ENCODE results near the gene MTA3.
"Not testable (repeated sequence)": the region's sequence is repeated elsewhere in the genome, so short reads cannot be mapped to it uniquely, and the experiment has no call there.

The MTA3 gene

GRCh38 chr2:42614838-42615237 lies 46.4 kb downstream of the MTA3 start:
- Histone ChIP-seq H3K4me3 (ENCODE audit: low read depth in 1 of 2, low read length in 1 of 2) (no peak overlapping the region), H3K9me3 (no peaks in the 10 kb centered on the region), H3K36me3 (no peaks in the 10 kb centered on the region), H3K27ac (no peak overlapping the region), H3K27me3 (no peaks in the 10 kb centered on the region), H3K4me1 (ENCODE audit: control insufficient read depth in 1 of 2, insufficient read depth in 1 of 2, low read depth in 1 of 2, low read length in 1 of 2) (no peaks in the 10 kb centered on the region)
- TF ChIP-seq, protein P1, sequence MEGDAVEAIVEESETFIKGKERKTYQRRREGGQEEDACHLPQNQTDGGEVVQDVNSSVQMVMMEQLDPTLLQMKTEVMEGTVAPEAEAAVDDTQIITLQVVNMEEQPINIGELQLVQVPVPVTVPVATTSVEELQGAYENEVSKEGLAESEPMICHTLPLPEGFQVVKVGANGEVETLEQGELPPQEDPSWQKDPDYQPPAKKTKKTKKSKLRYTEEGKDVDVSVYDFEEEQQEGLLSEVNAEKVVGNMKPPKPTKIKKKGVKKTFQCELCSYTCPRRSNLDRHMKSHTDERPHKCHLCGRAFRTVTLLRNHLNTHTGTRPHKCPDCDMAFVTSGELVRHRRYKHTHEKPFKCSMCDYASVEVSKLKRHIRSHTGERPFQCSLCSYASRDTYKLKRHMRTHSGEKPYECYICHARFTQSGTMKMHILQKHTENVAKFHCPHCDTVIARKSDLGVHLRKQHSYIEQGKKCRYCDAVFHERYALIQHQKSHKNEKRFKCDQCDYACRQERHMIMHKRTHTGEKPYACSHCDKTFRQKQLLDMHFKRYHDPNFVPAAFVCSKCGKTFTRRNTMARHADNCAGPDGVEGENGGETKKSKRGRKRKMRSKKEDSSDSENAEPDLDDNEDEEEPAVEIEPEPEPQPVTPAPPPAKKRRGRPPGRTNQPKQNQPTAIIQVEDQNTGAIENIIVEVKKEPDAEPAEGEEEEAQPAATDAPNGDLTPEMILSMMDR (IDR thresholded peaks at IDR 0.05): no peak

DNA sequence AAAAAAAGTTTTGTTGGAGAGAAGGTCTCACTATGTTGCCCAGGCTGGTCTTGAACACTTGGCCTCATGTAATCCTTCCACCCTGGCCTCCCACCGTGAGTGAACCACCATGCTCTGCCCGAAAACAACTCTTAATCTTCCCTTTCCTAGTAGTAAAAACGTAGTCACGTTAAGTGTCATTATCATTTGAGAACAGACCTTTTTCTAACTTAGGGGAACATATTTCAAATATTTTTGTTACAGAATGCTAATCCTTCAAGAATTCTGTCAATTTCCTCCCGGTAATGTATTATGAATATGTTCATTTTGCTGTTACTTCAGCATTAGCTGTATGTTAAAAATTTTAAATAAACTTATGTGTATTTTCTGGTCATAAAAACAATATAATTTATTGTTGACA lies 49.7 kb downstream of the MTA3 start:
- Histone ChIP-seq H3K36me3 (no peaks in the 10 kb centered on the region), H3K27me3 (no peaks in the 10 kb centered on the region), H3K27ac (no peak overlapping the region), H3K4me1 (ENCODE audit: control insufficient read depth in 1 of 2, insufficient read depth in 1 of 2, low read depth in 1 of 2, low read length in 1 of 2) (no peaks in the 10 kb centered on the region), H3K4me3 (ENCODE audit: low read depth in 1 of 2, low read length in 1 of 2) (no peak overlapping the region), H3K9me3 (no peaks in the 10 kb centered on the region)
- TF ChIP-seq, protein P1 (IDR thresholded peaks at IDR 0.05): no peak

DNA sequence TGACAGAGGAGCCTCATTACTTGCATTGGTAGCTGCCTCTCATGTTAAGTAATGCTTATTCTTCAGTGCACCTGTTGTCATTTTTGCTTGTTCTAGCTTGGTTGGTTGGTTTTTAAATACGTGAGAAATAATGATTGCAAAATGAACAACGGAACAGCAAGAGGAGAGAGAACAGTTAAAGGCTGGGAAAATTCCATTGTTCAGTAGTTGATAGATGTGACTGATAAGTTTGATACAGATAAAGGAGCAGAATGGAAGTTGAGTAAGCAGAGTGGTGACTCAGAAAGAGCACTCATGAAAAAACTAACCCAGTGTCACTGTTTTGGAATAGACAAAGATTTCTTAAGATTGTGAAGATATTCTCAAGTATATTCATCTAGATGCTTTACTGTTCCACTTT lies 50.5 kb downstream of the MTA3 start:
- TF ChIP-seq, protein P1 (IDR thresholded peaks at IDR 0.05): no peak
- Histone ChIP-seq H3K4me3 (ENCODE audit: low read depth in 1 of 2, low read length in 1 of 2) (no peak overlapping the region), H3K27me3 (no peaks in the 10 kb centered on the region), H3K9me3 (no peaks in the 10 kb centered on the region), H3K27ac (no peak overlapping the region), H3K4me1 (ENCODE audit: control insufficient read depth in 1 of 2, insufficient read depth in 1 of 2, low read depth in 1 of 2, low read length in 1 of 2) (no peaks in the 10 kb centered on the region), H3K36me3 (no peaks in the 10 kb centered on the region)

DNA sequence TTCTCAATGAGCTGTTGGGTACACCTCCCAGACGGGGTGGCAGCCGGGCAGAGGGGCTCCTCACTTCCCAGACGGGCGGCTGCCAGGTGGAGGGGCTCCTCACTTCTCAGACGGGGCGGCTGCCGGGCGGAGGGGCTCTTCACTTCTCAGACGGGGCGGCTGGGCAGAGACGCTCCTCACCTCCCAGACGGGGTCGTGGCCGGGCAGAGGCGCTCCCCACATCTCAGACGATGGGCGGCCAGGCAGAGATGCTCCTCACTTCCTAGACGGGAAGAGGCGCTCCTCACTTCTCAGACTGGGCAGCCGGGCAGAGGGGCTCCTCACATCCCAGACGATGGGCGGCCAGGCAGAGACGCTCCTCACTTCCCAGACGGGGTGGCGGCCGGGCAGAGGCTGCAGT lies 53.2 kb downstream of the MTA3 start:
- H3K4me1 ChIP-seq (ENCODE audit: control insufficient read depth in 1 of 2, insufficient read depth in 1 of 2, low read depth in 1 of 2, low read length in 1 of 2); H3K4me3 ChIP-seq (ENCODE audit: low read depth in 1 of 2, low read length in 1 of 2); H3K36me3 ChIP-seq; H3K27ac ChIP-seq; H3K9me3 ChIP-seq; H3K27me3 ChIP-seq: not testable (repeated sequence)

DNA sequence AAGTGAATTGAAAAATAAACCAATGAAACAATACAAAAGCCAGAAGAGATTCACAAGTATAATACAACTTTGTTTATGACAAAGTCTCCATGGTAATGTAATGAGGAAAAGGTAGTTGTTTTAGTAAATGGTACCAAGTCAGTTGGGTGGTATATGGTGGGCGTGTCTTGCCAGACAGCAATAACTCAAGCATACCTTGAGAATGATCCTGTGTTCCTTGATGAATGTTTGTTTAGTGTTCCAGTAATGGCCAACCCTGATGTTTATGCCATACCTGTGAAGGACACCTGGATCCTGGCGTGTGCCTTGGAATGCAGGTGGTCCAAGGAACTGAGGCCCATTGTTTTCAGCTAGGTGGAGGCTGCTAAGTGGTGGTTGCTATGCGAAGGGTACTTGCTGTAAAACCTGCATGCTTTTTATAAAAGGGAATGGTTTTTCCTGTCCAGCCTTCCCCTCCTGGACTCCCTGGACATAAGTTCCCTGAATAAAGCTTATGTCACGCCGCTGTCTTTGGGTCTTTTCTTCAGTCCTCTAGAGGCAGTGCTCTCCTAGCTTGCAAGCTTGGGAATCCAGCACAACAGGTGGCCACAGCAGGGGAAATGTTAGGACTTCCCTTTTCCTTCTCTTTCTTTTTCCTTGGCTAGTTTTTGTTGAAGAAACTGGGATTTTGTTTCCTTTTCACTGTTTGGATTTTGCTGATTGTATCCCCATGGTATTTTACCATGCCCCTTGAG lies 54.7 kb downstream of the MTA3 start:
- H3K4me1 ChIP-seq (ENCODE audit: control insufficient read depth in 1 of 2, insufficient read depth in 1 of 2, low read depth in 1 of 2, low read length in 1 of 2): no peaks in the 10 kb centered on the region
- no peaks in the 10 kb centered on the region for H3K9me3 ChIP-seq
- no peaks in the 10 kb centered on the region for H3K27me3 ChIP-seq
- TF ChIP-seq, protein P1 (IDR thresholded peaks at IDR 0.05): no peak
- no peak overlapping the region for H3K4me3 ChIP-seq (ENCODE audit: low read depth in 1 of 2, low read length in 1 of 2)
- H3K27ac ChIP-seq: no peak overlapping the region
- no peaks in the 10 kb centered on the region for H3K36me3 ChIP-seq

DNA sequence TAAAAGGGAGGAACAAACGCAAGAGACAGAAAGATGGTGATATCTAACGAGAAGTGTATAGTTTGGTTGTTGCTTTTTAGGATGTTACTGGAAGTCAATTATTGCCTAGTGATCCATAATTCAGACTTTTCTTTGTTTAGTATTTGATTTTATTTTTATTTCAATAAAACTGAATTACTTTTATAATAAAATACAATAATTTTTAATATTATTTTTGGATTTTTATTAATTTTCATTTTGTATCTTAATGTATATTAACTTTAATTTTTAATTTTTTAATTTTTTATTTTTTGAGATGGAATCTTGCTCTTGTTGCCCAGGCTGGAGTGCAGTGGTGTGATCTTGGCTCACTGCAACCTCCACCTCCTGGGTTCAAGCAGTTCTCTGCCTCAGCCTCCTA lies 55.6 kb downstream of the MTA3 start:
- no peak overlapping the region for H3K27ac ChIP-seq
- H3K4me1 ChIP-seq (ENCODE audit: control insufficient read depth in 1 of 2, insufficient read depth in 1 of 2, low read depth in 1 of 2, low read length in 1 of 2): no peaks in the 10 kb centered on the region

GRCh38 chr2:42628024-42628423 lies 59.6 kb downstream of the MTA3 start:
- not testable (repeated sequence) for H3K27ac ChIP-seq; H3K4me1 ChIP-seq (ENCODE audit: control insufficient read depth in 1 of 2, insufficient read depth in 1 of 2, low read depth in 1 of 2, low read length in 1 of 2); H3K27me3 ChIP-seq

More for the DNA sequence above, 55.6 kb downstream of the MTA3 start:
- Histone ChIP-seq H3K9me3 (no peaks in the 10 kb centered on the region), H3K4me3 (ENCODE audit: low read depth in 1 of 2, low read length in 1 of 2) (no peak overlapping the region), H3K36me3 (no peaks in the 10 kb centered on the region), H3K27me3 (no peaks in the 10 kb centered on the region)
- TF ChIP-seq, protein P1 (IDR thresholded peaks at IDR 0.05): no peak

More at GRCh38 chr2:42628024-42628423, 59.6 kb downstream of the MTA3 start:
- not testable (repeated sequence) for H3K4me3 ChIP-seq (ENCODE audit: low read depth in 1 of 2, low read length in 1 of 2); H3K36me3 ChIP-seq; H3K9me3 ChIP-seq
